ENCODE data around the gene LKAAEAR1.

LKAAEAR1 gene

DNA sequence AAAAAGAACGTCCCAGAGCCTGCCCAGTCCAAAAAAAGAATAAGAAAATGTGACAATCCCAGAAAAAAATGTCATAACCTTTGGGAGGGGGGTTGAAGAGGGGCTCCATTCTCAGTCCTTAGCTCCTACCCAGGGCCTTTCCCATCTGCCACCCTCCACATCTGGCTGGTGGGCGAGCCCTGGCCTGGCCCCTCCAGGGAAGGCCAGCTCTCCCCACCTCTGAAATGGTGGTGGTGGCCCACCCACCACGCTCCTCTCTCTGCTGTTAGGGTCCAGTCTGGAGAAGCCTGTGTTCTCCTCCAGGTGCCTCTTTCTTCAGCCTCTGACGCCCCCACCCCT, 5.3 kb downstream of the LKAAEAR1 start:
- H3K36me3 ChIP-seq (ENCODE audit: control insufficient read depth in 2 of 2, insufficient read depth in 2 of 2, low read length in 2 of 2): peaks cover 2 to 3% of the 10 kb centered on the region in 2 donors
- H3K4me1 ChIP-seq (ENCODE audit: control insufficient read depth in 2 of 2, insufficient read depth in 2 of 2, low read length in 2 of 2): peaks cover 19 to 20% of the 10 kb centered on the region in 2 donors
- no peaks in the 10 kb centered on the region for H3K9me3 ChIP-seq (ENCODE audit: control insufficient read depth in 2 of 2, low read length in 2 of 2)
- H3K27me3 ChIP-seq (ENCODE audit: control insufficient read depth in 2 of 2, insufficient read depth in 2 of 2, low read length in 2 of 2): peaks cover 8 to 12% of the 10 kb centered on the region in 2 donors
- peak overlapping the region; percentile 16 to 79 for H3K27ac ChIP-seq (ENCODE audit: low read depth in 2 of 2, low read length in 2 of 2)
- peak overlapping the region; percentile 64 to 70 for H3K4me3 ChIP-seq (ENCODE audit: low read length in 2 of 2)
- H3K9ac ChIP-seq (ENCODE audit: low read depth in 1 of 2, low read length in 2 of 2): peak overlapping the region; percentile 6 to 56

DNA sequence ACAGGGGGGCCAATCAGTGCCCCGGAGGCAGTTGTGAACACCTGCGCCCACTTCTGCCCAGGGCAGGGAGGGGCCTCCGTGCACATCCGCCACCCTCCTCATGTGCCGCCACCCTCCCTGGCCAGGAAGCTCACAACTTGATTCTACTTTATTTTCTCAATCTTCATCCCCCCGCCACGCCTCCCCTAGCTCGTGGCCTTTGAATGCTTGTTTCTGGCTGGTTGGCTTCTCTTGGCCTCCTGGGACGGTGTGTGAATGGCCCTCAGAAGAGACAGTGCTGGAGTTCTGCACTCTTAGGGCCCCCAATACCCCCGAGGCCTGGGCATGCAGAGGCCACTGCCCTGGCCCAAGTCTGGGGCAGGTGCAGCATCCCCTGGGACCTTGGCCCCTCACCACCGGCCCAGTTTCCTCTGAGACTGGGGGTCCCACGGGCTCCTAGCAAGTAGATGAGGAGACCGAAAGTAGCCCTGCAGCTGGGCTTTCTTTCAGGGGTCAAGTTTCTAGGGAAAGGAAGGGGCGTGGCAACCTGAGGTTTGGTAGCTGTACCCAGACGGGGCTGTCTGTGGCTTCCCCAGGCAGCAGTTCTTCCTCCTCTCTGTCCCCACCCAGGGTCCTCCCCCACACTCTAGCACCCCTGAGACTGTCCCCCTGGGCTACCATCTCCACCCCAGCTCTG, 6.2 kb downstream of the LKAAEAR1 start:
- peaks cover 7 to 9% of the 10 kb centered on the region in 2 donors for H3K27me3 ChIP-seq (ENCODE audit: control insufficient read depth in 2 of 2, insufficient read depth in 2 of 2, low read length in 2 of 2)
- peak overlapping the region in 1 of 2 donors; percentile 79 for H3K27ac ChIP-seq (ENCODE audit: low read depth in 2 of 2, low read length in 2 of 2)
- peaks cover 5 to 6% of the 10 kb centered on the region in 2 donors for H3K36me3 ChIP-seq (ENCODE audit: control insufficient read depth in 2 of 2, insufficient read depth in 2 of 2, low read length in 2 of 2)
- H3K4me1 ChIP-seq (ENCODE audit: control insufficient read depth in 2 of 2, insufficient read depth in 2 of 2, low read length in 2 of 2): peaks cover 14 to 17% of the 10 kb centered on the region in 2 donors
- peak overlapping the region; percentile 16 to 26 for H3K9ac ChIP-seq (ENCODE audit: low read depth in 1 of 2, low read length in 2 of 2)
- H3K9me3 ChIP-seq (ENCODE audit: control insufficient read depth in 2 of 2, low read length in 2 of 2): no peaks in the 10 kb centered on the region
- H3K4me3 ChIP-seq (ENCODE audit: low read length in 2 of 2): peak overlapping the region; percentile 64 to 70

DNA sequence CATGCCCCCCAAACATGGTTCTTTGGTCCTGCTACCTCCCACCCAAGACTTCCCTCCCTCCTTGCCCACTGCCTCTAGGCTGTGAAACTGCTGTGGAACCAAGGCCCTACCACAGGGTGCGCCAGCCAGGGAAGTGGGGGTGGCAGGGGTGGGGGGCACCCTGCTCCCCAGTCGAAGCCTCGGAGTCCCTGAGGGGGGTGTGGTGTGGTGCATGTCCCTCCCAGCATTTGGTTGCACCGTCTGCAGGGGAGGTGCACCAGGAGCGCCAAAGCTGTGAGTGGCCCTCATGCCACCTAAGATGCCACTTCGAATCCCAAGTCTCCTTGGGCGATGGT, 6.7 kb downstream of the LKAAEAR1 start:
- H3K9me3 ChIP-seq (ENCODE audit: control insufficient read depth in 2 of 2, low read length in 2 of 2): no peaks in the 10 kb centered on the region
- peak overlapping the region in 1 of 2 donors; percentile 79 for H3K27ac ChIP-seq (ENCODE audit: low read depth in 2 of 2, low read length in 2 of 2)
- peaks cover 5 to 6% of the 10 kb centered on the region in 2 donors for H3K36me3 ChIP-seq (ENCODE audit: control insufficient read depth in 2 of 2, insufficient read depth in 2 of 2, low read length in 2 of 2)
- H3K27me3 ChIP-seq (ENCODE audit: control insufficient read depth in 2 of 2, insufficient read depth in 2 of 2, low read length in 2 of 2): peaks cover 5 to 6% of the 10 kb centered on the region in 2 donors
- peaks cover 14 to 15% of the 10 kb centered on the region in 2 donors for H3K4me1 ChIP-seq (ENCODE audit: control insufficient read depth in 2 of 2, insufficient read depth in 2 of 2, low read length in 2 of 2)
- H3K9ac ChIP-seq (ENCODE audit: low read depth in 1 of 2, low read length in 2 of 2): no peak overlapping the region
- peak overlapping the region in 1 of 2 donors; percentile 70 for H3K4me3 ChIP-seq (ENCODE audit: low read length in 2 of 2)

DNA sequence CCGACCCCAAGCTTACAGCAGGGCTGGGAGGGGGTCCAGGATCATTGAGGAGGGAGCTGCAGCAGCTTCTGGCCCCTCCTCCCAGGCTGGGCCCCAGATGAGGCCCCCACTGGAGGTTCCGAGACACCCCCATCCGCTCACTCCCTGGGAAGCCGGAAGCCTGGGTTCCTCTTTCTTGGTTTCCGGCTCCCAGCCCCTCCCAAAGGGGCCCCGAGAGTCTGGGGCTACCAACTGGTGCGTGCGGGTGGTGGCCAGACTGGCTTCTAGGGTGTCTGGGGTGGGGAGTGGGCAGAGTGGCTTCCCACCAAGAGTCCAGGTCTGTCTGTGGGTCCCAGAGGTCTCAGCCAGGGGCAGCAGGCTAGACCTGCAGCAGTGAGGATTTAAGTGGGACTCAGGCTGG, 7.1 kb downstream of the LKAAEAR1 start:
- peak overlapping the region in 1 of 2 donors; percentile 70 for H3K4me3 ChIP-seq (ENCODE audit: low read length in 2 of 2)
- H3K9ac ChIP-seq (ENCODE audit: low read depth in 1 of 2, low read length in 2 of 2): peak overlapping the region in 1 of 2 donors; percentile 14
- peaks cover 5 to 6% of the 10 kb centered on the region in 2 donors for H3K36me3 ChIP-seq (ENCODE audit: control insufficient read depth in 2 of 2, insufficient read depth in 2 of 2, low read length in 2 of 2)
- H3K27me3 ChIP-seq (ENCODE audit: control insufficient read depth in 2 of 2, insufficient read depth in 2 of 2, low read length in 2 of 2): peaks cover 3 to 5% of the 10 kb centered on the region in 2 donors
- peaks cover 14 to 15% of the 10 kb centered on the region in 2 donors for H3K4me1 ChIP-seq (ENCODE audit: control insufficient read depth in 2 of 2, insufficient read depth in 2 of 2, low read length in 2 of 2)
- H3K27ac ChIP-seq (ENCODE audit: low read depth in 2 of 2, low read length in 2 of 2): peak overlapping the region; percentile 34 to 79
- H3K9me3 ChIP-seq (ENCODE audit: control insufficient read depth in 2 of 2, low read length in 2 of 2): no peaks in the 10 kb centered on the region

DNA sequence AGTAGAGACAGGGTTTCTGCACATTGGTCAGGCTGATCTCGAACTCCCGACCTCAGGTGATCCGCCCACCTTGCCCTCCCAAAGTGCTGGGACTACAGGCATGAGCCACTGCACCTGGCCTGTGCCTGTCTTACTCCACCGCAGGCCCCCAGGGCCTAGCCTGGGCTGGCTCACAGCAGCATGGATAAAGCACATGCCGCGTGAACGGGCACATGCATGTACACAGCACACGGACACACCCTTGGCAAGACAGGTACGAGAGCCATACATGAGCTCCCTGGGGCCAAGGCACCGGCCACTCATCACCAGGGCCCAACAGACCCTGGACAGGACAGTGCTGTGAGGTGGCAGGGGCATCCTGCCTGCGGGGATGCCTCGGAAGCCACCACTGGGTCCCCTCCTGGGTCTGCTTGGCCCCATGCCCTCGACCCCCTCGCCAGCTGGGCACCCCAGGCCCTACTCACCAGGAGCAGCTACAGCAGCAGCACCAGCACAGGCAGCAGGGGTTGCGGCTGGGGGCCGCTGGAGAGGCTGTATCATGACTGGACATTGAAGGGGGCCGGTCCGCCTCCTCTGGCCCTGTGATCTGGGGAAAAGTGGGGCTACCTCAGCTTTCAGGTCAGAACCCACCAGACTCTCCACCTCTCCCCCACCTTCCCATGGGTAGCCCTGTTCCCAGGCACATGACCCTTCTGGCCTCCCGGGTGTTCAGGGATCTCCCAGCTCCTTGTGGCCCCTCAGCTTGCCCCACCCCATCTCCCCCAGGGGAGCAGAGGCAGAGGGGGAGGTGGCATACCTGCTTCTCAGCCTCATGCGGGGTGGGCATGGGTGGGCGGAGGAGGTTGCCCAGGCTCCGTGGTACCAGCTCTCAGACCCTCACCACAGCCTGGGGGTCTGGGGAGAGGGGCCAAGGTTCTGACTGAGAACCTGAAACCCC, 7.9 kb downstream of the LKAAEAR1 start:
- peaks cover 0 to 3% of the 10 kb centered on the region in 2 donors for H3K27me3 ChIP-seq (ENCODE audit: control insufficient read depth in 2 of 2, insufficient read depth in 2 of 2, low read length in 2 of 2)

DNA sequence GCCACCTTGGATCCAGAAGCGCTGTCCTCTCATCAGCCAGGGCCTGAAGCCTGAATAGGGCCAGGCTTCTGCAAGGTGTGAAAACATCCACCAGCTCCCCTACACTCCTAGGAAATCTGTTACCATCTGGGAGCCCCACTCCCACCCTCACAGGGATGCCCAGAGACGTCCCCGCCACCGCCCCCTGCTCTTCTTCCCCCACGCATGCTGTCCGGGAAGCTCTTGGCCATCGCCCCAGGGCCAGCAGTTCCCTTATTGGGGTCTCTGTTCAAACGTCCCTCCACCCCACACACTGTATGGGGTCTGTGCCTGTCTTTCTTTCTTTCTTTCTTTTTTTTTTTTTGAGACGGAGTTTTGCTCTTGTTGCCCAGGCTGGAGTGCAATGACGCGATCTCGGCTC, 8.6 kb downstream of the LKAAEAR1 start:
- Histone ChIP-seq H3K9ac (ENCODE audit: low read depth in 1 of 2, low read length in 2 of 2) (no peak overlapping the region), H3K36me3 (ENCODE audit: control insufficient read depth in 2 of 2, insufficient read depth in 2 of 2, low read length in 2 of 2) (peaks cover 5 to 6% of the 10 kb centered on the region in 2 donors), H3K27ac (ENCODE audit: low read depth in 2 of 2, low read length in 2 of 2) (no peak overlapping the region), H3K4me1 (ENCODE audit: control insufficient read depth in 2 of 2, insufficient read depth in 2 of 2, low read length in 2 of 2) (peaks cover 14 to 15% of the 10 kb centered on the region in 2 donors), H3K4me3 (ENCODE audit: low read length in 2 of 2) (no peak overlapping the region), H3K27me3 (ENCODE audit: control insufficient read depth in 2 of 2, insufficient read depth in 2 of 2, low read length in 2 of 2) (peaks cover 0 to 3% of the 10 kb centered on the region in 2 donors), H3K9me3 (ENCODE audit: control insufficient read depth in 2 of 2, low read length in 2 of 2) (no peaks in the 10 kb centered on the region)

More for the DNA sequence above, 7.9 kb downstream of the LKAAEAR1 start:
- H3K36me3 ChIP-seq (ENCODE audit: control insufficient read depth in 2 of 2, insufficient read depth in 2 of 2, low read length in 2 of 2): peaks cover 5 to 6% of the 10 kb centered on the region in 2 donors
- H3K9ac ChIP-seq (ENCODE audit: low read depth in 1 of 2, low read length in 2 of 2): peak overlapping the region in 1 of 2 donors; percentile 14
- peaks cover 14 to 15% of the 10 kb centered on the region in 2 donors for H3K4me1 ChIP-seq (ENCODE audit: control insufficient read depth in 2 of 2, insufficient read depth in 2 of 2, low read length in 2 of 2)
- H3K27ac ChIP-seq (ENCODE audit: low read depth in 2 of 2, low read length in 2 of 2): peak overlapping the region; percentile 34 to 79
- peak overlapping the region in 1 of 2 donors; percentile 70 for H3K4me3 ChIP-seq (ENCODE audit: low read length in 2 of 2)
- no peaks in the 10 kb centered on the region for H3K9me3 ChIP-seq (ENCODE audit: control insufficient read depth in 2 of 2, low read length in 2 of 2)

DNA sequence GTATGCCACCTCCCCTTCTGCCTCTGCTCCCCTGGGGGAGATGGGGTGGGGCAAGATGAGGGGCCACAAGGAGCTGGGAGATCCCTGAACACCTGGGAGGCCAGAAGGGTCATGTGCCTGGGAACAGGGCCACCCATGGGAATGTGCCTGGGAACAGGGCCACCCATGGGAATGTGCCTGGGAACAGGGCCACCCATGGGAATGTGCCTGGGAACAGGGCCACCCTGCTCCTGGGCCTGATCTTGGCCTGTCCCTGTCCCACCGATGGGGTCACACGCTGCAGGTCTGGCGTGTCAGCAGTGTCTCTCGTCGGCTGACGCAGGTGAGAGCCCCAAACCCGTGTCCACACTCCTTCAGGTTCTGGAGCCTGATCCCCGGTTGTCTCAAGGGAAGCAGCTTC, 9.2 kb downstream of the LKAAEAR1 start:
- Histone ChIP-seq H3K27ac (ENCODE audit: low read depth in 2 of 2, low read length in 2 of 2) (no peak overlapping the region), H3K27me3 (ENCODE audit: control insufficient read depth in 2 of 2, insufficient read depth in 2 of 2, low read length in 2 of 2) (peaks cover 0 to 3% of the 10 kb centered on the region in 2 donors), H3K4me1 (ENCODE audit: control insufficient read depth in 2 of 2, insufficient read depth in 2 of 2, low read length in 2 of 2) (peaks cover 14 to 15% of the 10 kb centered on the region in 2 donors), H3K9ac (ENCODE audit: low read depth in 1 of 2, low read length in 2 of 2) (no peak overlapping the region), H3K36me3 (ENCODE audit: control insufficient read depth in 2 of 2, insufficient read depth in 2 of 2, low read length in 2 of 2) (peaks cover 5 to 6% of the 10 kb centered on the region in 2 donors), H3K9me3 (ENCODE audit: control insufficient read depth in 2 of 2, low read length in 2 of 2) (no peaks in the 10 kb centered on the region), H3K4me3 (ENCODE audit: low read length in 2 of 2) (no peak overlapping the region)

DNA sequence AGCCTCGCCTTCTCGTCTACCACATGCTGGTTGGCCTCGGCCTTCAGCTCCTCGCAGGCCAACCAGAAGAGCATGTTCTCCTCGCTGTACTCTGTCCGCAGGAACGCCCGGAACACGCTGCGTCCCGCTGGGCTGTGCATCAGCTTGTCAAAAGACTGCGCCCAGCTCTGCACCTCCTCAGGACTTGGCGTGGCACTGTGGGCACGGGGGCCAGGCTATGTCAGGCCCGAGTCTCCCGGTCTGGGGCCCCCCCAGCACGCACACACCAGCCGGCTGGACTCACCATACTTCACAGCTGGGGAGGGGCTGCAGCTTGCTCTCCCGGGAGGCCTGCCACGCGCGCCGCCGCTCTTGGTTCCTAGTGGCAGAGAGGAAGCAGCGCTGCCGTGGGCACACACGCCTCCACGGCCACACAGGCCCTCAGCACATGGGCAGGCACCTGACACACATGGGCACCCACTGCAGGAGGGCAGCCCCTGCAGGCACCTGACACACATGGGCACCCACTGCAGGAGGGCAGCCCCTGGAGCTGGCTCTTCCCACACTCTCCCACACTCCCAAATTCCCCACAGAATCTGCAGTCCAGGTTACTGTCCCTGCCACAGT, 9.9 kb downstream of the LKAAEAR1 start:
- no peak overlapping the region for H3K9ac ChIP-seq (ENCODE audit: low read depth in 1 of 2, low read length in 2 of 2)
- H3K27ac ChIP-seq (ENCODE audit: low read depth in 2 of 2, low read length in 2 of 2): no peak overlapping the region
- peaks cover 11 to 13% of the 10 kb centered on the region in 2 donors for H3K4me1 ChIP-seq (ENCODE audit: control insufficient read depth in 2 of 2, insufficient read depth in 2 of 2, low read length in 2 of 2)
- H3K36me3 ChIP-seq (ENCODE audit: control insufficient read depth in 2 of 2, insufficient read depth in 2 of 2, low read length in 2 of 2): peaks cover 5 to 6% of the 10 kb centered on the region in 2 donors
- no peaks in the 10 kb centered on the region for H3K9me3 ChIP-seq (ENCODE audit: control insufficient read depth in 2 of 2, low read length in 2 of 2)
- H3K4me3 ChIP-seq (ENCODE audit: low read length in 2 of 2): no peak overlapping the region
- H3K27me3 ChIP-seq (ENCODE audit: control insufficient read depth in 2 of 2, insufficient read depth in 2 of 2, low read length in 2 of 2): peaks cover 0 to 3% of the 10 kb centered on the region in 2 donors

DNA sequence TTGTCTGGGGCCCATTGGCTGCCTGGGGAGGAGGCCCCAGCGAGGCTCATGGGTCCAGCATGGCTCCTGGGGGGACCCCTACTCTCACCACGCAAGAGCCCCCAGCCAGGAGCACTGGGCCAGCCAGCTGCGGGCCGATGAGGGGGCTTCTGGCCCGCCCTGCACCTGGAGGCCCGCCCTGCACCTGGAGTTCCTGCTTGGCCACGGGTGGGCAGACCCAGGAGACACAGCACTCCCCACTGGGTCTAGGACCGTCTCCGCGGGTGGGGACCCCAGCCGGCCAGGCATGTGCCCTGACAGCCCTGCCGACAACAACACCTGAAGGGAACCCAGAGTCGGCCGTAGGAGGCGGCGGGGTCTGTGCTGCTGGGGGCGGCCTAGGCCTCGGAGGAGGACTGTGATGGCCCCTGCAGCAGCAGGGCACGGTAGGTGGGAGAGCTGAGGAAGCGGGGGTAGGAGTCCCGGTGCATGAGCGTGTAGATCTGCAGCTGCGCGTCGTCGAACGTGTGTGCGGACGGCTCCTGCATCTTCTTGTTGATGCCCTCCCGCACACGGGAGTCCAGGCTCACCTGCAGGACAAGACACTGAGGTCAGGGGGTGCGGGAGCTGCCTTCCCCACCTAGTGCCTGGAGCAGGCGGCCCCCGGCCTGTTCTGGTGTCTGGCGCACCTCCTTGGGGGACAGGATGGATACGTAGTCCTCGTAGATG, 10.6 kb downstream of the LKAAEAR1 start:
- Histone ChIP-seq H3K27ac (ENCODE audit: low read depth in 2 of 2, low read length in 2 of 2) (no peak overlapping the region), H3K27me3 (ENCODE audit: control insufficient read depth in 2 of 2, insufficient read depth in 2 of 2, low read length in 2 of 2) (no peaks in the 10 kb centered on the region), H3K4me1 (ENCODE audit: control insufficient read depth in 2 of 2, insufficient read depth in 2 of 2, low read length in 2 of 2) (peaks cover 6 to 7% of the 10 kb centered on the region in 2 donors), H3K4me3 (ENCODE audit: low read length in 2 of 2) (no peak overlapping the region), H3K9ac (ENCODE audit: low read depth in 1 of 2, low read length in 2 of 2) (no peak overlapping the region), H3K36me3 (ENCODE audit: control insufficient read depth in 2 of 2, insufficient read depth in 2 of 2, low read length in 2 of 2) (peaks cover 5 to 6% of the 10 kb centered on the region in 2 donors), H3K9me3 (ENCODE audit: control insufficient read depth in 2 of 2, low read length in 2 of 2) (no peaks in the 10 kb centered on the region)

Measured in mucosa of rectum (tissue), 2 donors.